ENCODE measurements around the gene RAB6A.
A peak's percentile ranks its signal among the peaks of the same experiment; 100 is the strongest.
"Not testable (repeated sequence)": the region's sequence is repeated elsewhere in the genome, so short reads cannot be mapped to it uniquely, and the experiment has no call there.

RAB6A gene

DNA sequence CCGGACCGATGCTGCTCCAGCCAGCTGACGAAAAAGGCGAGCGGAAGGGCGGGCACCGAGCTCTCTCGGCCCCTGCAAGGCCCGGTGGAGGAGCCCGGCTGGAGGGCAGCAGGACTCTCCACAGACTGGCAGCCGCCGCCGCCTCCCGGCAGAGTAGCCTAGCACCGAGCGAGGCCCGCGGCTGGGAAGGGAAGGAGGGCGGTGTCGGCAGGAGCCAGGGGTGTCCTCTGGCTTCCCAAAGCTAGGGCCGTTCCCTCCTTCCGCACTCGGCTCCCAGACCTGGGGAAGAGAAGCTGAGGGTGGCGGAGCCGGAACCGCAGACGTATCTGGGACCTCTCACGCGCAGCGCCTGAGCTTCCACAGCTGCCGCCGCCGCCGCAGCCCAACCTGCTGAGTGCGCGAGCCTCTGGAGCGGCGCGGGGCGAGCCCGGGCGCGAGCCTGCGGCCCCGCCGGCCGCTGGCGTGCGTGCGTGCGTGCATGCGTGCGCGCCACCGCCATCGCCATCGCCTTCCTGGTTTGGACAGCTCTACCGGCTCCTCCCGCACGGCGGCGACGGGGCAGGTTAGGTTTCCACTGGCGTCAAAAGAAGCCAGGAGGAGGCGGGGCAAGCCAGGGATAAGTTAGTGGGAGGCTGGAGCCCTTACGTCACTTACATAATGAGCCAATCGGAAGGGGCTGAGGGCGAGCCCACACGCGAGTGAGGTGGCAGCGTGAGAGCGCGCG, at the start of gene RAB6A:
Gene RAB6A, minus strand, starts transcription at position 396 of the 724 bp plus-strand sequence. CDS start 439 bp downstream, outside the sequence.
- DNase-seq = peak; percentile 98

DNA sequence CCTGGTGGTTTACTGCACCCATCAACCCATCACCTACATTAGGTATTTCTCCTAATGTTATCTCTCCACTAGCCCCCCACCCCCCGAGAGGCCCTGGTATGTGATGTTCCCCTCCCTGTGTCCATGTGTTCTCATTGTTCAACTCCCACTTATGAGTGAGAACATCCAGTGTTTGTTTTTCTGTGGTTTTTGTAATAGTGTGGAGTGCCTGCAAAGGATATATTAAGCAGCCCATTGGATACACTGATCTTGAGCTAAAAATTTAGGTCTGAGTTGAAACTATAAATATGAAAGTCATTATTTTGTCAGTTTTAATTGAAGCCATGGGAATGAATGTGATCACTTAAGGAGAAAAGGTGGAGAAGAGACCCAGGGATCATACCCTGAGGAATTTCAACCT, 49.8 kb upstream of the RAB6A start:
- DNase-seq = no peak

DNA sequence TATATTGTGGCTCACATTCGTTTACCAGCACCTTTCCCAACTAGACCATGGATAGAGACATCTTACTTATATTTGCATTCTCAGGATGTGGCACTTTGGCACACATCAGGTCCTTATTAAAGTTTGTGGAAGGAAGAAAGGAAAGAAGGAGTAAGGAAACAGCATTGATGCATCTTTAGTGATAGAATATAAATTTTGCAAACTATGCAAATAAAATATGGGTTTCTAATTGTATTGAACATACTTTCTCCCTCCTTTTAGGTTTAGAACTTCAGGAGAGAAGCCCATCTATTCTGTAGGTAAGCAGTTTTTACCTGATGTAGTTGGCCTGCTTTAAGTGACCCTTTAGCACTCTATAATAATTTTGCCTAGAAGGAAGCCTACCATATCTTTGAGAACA, 47.2 kb upstream of the RAB6A start:
- no peak for DNase-seq

DNA sequence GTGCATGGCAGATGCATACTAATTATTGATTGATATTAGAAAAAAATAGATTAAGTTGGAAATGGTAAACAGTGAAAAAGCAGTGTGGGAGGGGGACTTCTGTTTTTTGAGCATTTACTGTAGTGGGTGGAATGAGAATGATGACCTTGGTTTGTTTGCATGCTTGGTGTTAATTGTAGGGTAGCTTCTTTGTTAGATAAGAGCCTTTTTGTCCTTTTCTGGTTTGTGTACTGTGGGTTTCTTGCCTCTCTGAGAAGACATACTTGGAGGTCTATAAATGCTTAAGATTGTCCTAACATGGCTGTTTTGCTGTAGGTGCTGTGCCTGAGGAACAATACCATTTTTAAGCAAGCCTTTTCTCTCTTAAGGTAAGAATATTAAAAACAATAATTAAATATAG, 43.8 kb upstream of the RAB6A start:
- no peak for DNase-seq

DNA sequence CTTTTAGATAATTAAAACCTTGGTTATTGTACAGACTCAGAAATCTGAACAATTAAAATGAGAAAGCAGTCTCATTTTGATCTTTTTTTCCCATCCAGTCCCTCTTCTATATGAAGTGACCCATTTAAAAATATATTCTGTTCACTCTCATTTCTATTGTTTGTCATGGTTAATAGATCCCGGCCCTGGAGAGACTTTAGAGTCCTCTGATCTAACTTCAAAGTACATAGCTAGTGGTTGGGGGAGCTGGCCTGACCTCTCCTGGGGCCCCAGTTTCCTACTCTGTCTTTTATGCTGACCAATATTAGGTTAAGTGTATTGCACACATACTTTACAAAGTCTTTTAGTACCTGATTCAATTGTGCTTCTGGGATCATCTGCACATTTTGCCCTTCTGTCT, 40.3 kb upstream of the RAB6A start:
- no peak for DNase-seq

DNA sequence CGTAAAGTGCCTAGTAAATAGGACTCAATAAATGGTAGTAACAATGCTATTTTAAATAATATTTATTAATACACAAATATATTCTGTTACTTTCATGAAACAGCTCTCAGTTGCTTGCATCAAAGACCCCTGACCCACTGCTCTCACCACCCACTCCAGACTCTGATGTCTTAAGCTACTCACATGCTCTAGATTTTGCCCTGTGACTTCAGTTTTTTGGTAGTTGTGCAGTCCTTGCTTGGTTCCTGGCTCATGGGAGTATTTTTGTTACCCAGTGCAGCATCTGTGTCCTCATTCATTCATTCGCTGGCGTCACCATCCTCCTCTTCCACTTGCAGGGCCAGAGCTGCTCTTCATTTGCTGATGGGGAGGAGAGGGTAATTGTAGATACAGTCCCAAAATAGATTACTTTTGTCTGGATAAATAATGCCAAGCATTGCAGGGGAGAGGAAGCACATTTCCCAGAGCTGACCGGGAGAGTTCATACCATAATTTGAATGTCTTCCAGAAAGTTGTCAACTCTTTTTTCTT, 39.5 kb upstream of the RAB6A start:
- DNase-seq = no peak

DNA sequence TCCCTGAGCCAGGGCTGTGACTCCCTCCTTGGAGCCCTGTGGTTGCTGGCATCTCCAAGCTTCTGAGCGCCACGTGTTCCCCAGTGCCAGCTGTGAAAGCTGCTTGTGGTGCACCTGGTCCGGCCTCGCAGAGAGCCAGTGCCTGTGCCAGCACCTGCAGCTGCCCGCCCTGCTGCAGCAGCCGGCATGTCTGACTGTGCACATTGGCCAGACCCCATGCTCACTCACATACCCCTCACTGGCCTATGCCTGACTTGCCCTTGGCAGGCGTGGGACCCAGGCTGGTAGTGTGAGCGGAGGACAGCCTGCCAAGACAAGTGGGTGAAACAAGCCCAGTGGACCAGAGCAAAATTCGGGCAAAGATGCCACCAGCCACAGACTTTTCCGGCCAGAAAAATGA, 36.6 kb upstream of the RAB6A start:
- no peak for DNase-seq

DNA sequence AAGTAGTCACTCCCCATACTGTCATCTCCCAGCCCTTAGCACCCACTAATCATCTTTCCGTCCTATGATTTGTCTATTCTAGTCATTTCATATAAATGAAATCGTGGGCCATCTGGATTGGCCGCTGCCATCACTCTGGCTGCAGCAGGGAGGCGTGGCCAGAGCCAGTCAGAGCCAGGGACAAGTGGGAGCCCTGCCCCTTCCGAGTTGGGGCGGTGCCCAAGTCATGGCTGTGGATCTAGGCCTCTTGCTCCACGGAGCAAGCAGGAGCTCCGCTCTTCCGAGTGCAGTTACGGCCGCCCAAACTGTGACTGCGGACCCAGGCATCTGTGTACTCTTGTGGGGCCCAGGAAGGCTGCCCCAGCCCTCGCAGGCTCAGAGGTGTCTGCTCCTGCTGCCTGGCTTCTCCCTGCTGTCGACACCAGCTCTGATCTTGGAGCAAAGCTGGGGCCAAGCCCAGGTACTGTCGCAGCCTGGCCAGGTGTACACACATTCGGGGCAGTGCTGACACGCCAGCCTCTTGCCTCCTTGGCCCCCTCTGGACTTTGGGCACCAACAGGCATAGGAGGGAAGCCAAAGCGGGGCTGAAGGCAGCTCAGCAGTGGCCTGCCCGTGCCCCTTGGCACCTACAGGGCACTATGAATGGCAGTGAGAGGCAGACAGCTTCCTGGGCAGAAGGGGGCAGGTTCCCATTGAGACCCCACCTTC, 35.2 kb upstream of the RAB6A start:
- DNase-seq = no peak

DNA sequence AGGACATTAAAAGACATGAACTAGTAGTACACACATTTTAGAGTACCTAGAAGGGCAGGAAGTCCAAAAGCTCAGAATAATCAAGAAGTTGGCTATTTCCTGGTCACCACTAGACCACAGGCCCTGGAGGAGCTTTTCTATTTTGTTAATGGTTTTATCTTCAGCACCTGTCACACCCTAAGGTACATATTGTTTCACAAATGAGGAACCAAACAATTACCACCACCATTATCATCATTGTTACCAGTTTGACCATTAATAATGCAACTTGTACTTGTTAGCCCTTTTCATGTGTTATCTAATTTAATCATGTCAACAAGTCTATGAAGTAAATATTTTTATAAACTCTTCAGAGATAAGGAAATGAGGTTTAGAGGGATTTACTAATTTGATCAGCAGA, 31.7 kb upstream of the RAB6A start:
- DNase-seq = no peak

DNA sequence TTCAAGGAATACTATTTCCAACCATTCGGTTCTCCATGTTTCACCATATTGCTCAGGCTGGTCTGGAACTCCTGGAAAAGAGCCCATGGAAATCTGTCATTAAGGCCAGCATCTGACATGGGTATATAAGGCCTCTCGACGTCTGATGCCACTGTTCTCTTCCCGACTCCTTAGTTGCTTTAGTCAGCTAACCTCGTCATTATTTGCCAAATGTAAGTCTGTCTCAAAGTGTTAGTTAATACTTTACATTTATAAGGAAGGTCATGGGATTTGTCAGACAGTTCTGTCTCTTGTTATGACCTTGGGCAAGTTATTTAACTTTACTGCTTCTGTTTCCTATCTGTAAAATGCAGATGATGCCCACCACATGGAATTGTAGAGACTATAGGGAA, 28.4 kb upstream of the RAB6A start:
- DNase-seq = no peak

DNA sequence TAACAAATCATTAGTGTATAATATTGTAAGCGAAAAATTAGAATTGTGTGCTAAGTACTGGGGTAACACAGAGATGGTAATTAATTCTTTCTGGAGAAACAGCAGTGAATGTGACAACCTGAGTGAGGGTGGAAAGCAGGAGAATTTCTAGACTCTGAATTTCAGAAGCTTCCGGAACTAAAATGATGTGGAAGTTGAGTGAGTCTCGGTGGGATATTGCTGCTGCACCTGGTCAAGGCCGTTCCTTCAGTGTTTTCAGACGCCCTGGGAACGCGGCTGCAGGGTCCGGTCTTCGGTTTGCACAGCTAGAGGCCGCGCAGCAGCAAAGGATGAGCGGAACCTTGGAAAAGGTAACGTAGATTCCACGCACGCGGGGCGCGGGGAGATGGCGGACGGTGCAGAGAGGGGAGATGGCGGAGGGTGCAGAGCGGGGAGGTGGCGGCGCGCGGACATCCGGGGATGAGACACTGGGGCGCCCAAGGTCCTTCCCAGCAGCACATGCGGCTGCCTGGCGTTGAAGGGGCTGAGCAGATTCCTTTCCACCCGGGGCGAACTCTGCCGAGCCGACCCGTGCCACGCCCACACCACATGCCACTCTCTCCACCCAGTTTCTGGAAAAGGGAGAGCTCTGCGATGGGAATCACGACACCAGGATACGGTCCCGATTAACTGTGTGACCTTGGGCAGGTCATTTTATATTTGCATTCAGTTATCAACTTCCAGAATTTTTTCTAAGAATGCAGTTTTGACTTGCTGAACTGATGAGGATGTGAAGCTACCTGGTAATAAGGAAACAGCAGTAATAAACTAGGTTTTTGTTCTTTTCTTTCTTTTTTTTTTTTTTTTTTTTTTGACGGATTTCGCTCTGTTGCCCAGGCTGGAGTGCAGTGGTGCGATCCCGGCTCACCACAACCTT, 27.0 kb upstream of the RAB6A start, which contains the start of gene MRPL48:
Gene MRPL48, plus strand, starts transcription at position 232 of the 916 bp plus-strand sequence. Its CDS starts 98 bp downstream, at position 330.
- DNase-seq = peak; percentile 73

DNA sequence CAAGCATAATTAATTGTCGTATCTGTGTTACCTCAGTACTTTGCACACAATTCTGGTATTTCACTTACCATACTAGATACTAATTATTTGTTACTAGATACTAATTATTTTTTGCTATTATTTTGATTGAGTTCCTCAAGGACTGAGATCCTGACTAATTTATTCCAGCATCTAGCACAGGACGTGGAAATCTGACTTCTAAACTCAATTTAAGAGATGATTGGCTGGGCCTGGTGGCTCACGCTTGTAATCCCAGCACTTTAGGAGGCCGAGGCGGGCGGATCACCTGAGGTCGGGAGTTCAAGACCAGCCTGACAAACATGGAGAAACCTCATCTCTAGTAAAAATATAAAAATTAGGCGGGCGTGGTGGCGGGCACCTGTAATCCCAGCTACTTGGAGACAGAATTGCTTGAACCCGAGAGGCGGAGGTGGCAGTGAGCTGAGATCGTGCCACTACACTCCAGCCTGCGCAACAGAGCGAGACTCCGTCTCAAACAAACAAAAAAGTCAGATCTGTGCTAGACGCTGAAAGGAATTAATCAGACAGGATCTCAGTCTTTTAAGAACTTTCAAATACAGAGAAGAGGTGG, 26.3 kb upstream of the RAB6A start:
- no peak for DNase-seq

DNA sequence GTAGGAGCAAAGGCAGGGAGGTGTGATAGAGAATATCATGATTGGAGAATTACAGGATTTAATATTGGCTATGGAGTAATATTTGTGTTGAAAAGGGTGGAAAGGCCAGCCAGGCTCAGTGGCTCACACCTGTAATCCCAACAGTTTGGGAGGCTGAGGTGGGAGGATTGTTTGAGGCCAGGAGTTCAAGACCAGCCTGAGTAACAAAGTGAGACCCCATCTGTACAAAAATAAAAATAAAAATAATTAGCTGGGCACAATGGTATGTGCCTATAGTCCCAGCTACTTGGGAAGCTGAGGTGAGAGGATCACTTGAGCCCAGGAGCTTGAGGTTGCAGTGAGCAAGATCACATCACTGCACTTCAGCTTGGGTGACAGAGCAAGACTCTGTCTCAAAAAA, 24.6 kb upstream of the RAB6A start:
- not testable (repeated sequence) for DNase-seq

DNA sequence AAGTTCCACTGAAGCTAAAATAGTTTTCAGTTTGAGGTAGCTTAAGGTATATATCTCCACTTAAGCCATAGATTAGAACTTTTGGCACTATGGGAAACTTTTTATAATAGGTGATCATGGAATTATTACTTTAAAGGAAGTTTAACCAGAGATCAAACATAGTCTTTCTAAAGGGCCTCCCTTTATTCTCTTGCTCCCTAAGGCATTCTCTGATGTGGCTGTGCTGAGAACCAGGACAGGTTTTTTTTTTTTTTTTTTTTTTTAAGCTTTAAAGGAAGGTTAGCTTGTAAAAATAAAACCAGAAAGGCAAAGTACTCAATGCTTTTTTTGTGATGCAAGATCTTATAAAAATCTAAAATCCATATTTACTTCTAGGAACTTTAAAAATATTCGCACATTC, 23.9 kb upstream of the RAB6A start:
- no peak for DNase-seq

DNA sequence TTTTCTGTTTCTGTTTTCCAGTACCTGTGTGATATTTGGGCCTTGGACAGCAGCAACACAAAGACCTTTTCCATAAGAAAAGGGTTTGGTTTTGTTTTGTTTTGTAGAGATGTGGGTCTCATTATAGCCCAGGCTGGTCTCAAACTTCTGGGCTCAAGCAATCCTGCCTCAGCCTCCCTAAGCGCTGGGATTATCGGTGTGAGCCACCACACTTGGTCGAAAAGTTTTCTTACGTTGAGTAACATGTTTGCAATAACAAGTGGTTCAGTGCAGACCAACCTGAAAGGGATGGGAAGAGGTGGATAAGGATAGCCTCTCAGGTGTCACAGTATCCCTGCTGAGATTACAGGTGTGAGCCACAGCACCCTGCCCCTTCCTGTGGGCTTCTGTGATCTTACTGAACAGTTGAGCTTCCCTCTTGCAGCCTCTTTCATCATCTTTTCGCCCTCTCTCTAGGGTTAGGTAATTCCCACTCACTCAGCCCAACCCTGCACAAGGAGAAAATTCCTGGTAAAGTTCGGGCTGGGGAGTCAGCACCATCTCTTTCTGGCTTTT, 23.3 kb upstream of the RAB6A start:
- no peak for DNase-seq

DNA sequence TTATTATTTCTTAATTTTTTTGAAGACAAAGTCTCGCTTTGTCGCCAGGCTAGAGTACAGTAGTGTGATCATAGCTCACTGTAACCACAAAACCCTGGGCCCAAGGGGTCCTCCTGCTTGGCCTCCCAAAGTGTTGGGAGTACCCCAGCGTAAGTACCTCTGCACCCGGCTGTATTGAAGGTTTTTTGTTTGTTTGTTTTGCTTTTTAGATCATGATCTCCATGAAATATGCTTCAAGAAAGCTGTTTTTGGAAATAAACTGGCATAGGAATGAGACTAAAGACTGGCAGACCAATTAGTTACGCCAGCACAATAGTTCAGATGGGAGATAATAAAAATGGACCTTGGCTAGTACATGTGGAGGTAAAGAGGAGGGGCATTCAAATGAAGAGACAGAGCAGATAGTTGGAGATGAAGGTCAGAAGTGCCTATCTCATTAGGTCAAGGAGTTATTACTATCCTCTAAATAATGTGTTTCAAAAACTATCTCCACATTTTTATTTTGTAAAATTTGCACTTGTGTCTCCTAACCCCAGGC, 22.7 kb upstream of the RAB6A start:
- DNase-seq = no peak

DNA sequence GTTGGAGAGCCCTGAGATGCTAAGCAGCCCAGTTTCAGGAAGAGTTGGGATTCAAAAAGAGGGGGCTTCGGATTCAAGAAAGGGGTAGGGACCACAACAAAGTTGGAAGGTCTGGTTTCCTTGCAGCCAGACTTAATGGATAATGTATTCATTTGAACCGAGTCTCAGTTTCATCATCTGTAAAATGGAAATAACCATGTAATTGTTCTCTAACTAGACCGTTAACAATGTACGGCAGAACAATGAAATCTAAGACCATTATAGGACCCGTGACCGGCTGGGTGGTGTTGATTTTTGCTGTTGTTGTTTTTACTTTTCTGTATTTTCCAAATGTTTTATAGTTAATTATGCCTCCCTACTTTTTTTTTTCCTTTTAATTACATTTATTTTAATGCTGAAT, 20.4 kb upstream of the RAB6A start:
- DNase-seq = no peak

DNA sequence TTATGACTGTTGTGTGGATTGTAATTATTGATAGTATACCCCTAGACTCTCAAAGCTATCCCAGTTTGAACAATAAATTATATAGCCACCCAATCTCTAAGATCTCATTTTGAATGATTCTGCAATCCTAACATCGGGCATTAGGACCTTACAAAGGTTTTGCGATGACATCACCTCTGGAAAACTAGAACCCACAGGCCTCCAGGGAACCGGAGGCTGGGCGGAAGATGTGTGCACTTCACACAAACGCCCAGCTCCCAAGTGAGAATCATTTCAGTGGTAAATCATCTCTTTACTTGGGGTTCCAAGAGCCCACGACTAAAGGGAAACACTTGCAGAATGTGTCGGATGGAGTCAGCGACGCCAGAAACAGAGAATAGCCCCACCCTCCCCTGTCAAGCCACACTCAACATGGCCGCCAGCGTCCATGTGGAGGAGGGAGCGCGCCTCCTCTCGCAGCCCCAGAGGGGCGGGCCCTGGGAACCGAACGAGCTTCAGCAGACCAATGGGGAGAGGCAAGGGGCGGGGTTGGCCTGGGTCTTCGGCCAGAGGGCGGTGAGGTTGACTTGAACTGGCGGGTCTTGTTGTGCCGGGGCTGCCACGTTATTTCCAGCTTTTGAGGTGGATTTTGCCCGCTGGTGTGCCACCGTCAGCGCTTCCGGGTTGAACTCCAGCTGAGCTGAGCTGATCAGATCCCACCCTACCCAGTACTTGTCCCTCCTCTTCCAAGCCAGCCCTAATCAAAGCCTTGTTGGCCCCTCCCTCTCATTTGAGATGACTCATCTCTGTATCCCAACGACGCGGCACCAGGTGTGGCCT, 18.4 kb upstream of the RAB6A start:
- DNase-seq = peak; percentile 95

DNA sequence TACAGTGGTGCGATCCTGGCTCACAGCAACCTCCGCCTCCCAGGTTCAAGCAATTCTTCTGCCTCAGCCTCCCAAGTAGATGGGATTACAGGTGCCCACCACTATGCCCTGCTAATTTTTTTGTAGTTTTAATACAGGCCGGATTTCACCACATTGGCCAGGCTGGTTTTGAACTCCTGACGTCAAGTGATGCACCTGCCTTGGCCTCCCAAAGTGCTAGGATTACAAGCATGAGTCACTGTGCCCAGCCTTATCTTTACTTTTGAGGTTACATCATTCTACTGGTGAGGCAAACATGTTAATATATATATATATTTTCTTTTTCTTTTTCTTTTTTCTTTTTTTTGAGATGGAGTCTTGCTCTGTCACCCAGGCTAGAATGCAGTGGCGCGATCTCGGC, 9.9 kb upstream of the RAB6A start:
- not testable (repeated sequence) for DNase-seq

DNA sequence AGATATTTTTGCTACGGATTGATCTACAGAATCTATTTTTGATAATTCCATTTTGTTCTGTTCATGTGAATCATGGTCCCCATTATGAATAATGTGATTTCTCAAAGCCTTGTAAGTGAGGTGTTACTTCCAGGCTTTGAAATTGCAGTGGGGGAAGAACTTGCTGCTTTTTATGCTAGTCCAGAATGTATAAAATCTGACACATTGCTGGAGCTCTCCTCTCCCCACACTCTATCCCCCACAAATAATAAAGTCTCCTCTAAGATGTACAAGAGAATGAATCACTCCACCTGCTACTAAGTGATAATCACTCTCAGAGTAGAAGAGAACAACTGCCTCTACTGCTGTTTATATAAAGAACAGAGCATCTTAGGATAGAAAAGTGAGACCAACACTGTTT, 5.9 kb upstream of the RAB6A start:
- DNase-seq = no peak

DNA sequence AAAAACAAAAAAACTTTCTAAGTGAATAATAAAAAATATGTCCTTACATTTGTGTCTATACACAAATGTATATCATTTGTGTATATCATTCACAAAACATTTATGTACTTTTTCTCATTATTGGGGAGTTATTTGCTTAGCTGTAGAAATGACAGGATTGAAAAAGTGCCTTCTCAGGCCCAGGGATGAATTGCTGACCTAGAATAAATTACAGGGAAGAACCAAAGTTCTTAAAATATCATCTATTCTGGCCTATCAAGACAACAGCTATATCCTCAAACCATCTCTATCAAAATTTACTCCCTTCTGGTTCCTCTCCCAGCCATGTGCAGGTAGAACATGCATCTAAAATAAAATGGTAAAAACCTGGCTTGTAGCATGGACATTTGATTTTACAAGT, 1.9 kb upstream of the RAB6A start:
- no peak for DNase-seq

Data from activated T-cell treated with anti-CD3 and anti-CD28 coated beads for 4 hours (primary cell).